ENCODE results near the gene SLC12A4.

DNA sequence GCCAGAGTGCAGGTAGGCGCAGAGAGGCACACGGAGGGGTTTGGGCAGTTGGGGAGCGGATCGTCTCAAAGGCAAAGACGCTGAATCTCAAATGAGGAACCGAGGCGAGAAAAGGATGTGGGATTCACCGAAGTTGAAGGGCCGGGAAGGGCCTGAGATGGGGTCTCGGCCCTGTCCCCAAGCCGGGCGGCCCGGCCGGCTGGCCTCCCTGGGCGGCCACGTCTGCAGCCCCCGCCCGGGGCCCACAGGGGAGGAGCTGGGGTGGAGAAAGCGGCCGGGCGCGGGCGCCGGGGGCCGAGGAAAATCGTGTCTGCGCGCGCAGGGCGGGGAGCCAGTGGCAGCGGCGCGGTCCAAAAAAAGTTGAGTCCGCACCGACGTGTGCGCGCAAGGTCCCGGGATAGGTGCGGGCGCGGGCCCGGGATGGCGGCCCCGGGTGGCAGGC lies 458 bp downstream of the SLC12A4 start:
- TF ChIP-seq, protein P1, sequence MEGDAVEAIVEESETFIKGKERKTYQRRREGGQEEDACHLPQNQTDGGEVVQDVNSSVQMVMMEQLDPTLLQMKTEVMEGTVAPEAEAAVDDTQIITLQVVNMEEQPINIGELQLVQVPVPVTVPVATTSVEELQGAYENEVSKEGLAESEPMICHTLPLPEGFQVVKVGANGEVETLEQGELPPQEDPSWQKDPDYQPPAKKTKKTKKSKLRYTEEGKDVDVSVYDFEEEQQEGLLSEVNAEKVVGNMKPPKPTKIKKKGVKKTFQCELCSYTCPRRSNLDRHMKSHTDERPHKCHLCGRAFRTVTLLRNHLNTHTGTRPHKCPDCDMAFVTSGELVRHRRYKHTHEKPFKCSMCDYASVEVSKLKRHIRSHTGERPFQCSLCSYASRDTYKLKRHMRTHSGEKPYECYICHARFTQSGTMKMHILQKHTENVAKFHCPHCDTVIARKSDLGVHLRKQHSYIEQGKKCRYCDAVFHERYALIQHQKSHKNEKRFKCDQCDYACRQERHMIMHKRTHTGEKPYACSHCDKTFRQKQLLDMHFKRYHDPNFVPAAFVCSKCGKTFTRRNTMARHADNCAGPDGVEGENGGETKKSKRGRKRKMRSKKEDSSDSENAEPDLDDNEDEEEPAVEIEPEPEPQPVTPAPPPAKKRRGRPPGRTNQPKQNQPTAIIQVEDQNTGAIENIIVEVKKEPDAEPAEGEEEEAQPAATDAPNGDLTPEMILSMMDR (IDR thresholded peaks at IDR 0.05): no peak
- TF ChIP-seq POLR2A (IDR thresholded peaks at IDR 0.05): no peak

Measured in uterus (tissue), 2 donors.